Neural progenitor cell (in vitro differentiated cells): ENCODE results near the gene AREG. TPM values are rescaled to one million over a fixed set of nuclear protein-coding genes. Genes with fewer than 3 reads are reported as not detected.

Experiments
- DNase-seq: peaks from one replicate; pipeline ENCODE4 v3.0.0-alpha.2; 2016; ENCODE audit warnings: low spot score
- H2AFZ ChIP-seq: fragments of 200-600 bp; sonication (generic); replicated peaks from 2 replicates; pipeline ENCODE4 v1.6.1; 2016; ENCODE audit warnings: antibody characterized with exemption
- H3F3A ChIP-seq: fragments of 200-600 bp; sonication (generic); 2 replicates; pipeline ENCODE4 v1.6.1; 2016; ENCODE audit warnings: antibody characterized with exemption, low read depth
- H3K27ac ChIP-seq: fragments of 200-600 bp; sonication (generic); 2 replicates; pipeline ENCODE4 v1.5.1; 2016; ENCODE audit warnings: mild to moderate bottlenecking
- H3K27me3 ChIP-seq: fragments of 200-600 bp; sonication (generic); 2 replicates; pipeline ENCODE4 v1.6.1; 2016; ENCODE audit warnings: mild to moderate bottlenecking, moderate library complexity
- H3K36me3 ChIP-seq: fragments of 200-600 bp; sonication (generic); 2 replicates; pipeline ENCODE4 v1.5.1; 2016
- H3K4me1 ChIP-seq: fragments of 200-600 bp; sonication (generic); 2 replicates; pipeline ENCODE4 v1.6.1; 2016; ENCODE audit warnings: mixed run types
- H3K4me2 ChIP-seq: fragments of 200-600 bp; sonication (generic); 2 replicates; pipeline ENCODE4 v1.6.1; 2016
- H3K4me3 ChIP-seq: fragments of 200-600 bp; sonication (generic); 2 replicates; pipeline ENCODE4 v1.5.1; 2016
- H3K79me2 ChIP-seq: fragments of 200-600 bp; sonication (generic); 2 replicates; pipeline ENCODE4 v1.6.1; 2016; ENCODE audit warnings: low read depth
- H3K9ac ChIP-seq: fragments of 200-600 bp; sonication (generic); 2 replicates; pipeline ENCODE4 v1.6.1; 2016
- H3K9me3 ChIP-seq: fragments of 200-600 bp; sonication (generic); 2 replicates; pipeline ENCODE4 v1.5.1; 2016; ENCODE audit warnings: low read depth
- H4K20me1 ChIP-seq: fragments of 200-600 bp; sonication (generic); 2 replicates; pipeline ENCODE4 v1.6.1; 2016; ENCODE audit warnings: low read depth
- H3K27ac Mint-ChIP-seq: 3 replicates; pipeline ENCODE4 v1.8.0; 2021; ENCODE audit warnings: mixed read lengths
- H3K27me3 Mint-ChIP-seq: 2 replicates; pipeline ENCODE4 v1.8.0; 2022; ENCODE audit warnings: low read depth, mild to moderate bottlenecking, inconsistent platforms, moderate library complexity, mixed read lengths; ENCODE audit not compliant: insufficient read depth
- H3K36me3 Mint-ChIP-seq: 3 replicates; pipeline ENCODE4 v1.8.0; 2021; ENCODE audit warnings: mixed read lengths
- H3K4me1 Mint-ChIP-seq: 3 replicates; pipeline ENCODE4 v1.8.0; 2021; ENCODE audit warnings: mixed read lengths
- H3K4me3 Mint-ChIP-seq: 3 replicates; pipeline ENCODE4 v1.8.0; 2021; ENCODE audit warnings: mild to moderate bottlenecking, moderate library complexity, mixed read lengths
- H3K9me3 Mint-ChIP-seq: 3 replicates; pipeline ENCODE4 v1.8.0; 2020; ENCODE audit warnings: mixed read lengths
- CTCF ChIP-seq: fragments of 200-600 bp; sonication (generic); IDR thresholded peaks from 2 replicates; pipeline ENCODE4 v1.5.1; 2017; ENCODE audit warnings: antibody characterized with exemption, mild to moderate bottlenecking
- EZH2 ChIP-seq: fragments of 200-600 bp; sonication (generic); IDR thresholded peaks from 2 replicates; pipeline ENCODE4 v1.6.1; 2017; ENCODE audit warnings: antibody characterized with exemption, mild to moderate bottlenecking, moderate library complexity
- EZH2phosphoT487 ChIP-seq: fragments of 200-600 bp; sonication (generic); IDR thresholded peaks from 2 replicates; pipeline ENCODE4 v1.6.1; 2017; ENCODE audit warnings: antibody characterized with exemption
- total RNA-seq: library from RNA; depleted of rRNA; stranded (reverse); fragments of >200 nt; gene quantifications from 2 replicates; pipeline ENCODE4 v1.2.3, GENCODE V29; 2015; ENCODE audit warnings: low replicate concordance

The AREG gene
- total RNA-seq, 1 donor from 2014 or later: not detected

GRCh38 chr4:74428276-74428675 is 16.7 kb upstream of the AREG start:
- H3K27me3 Mint-ChIP-seq: no peaks in the 10 kb centered on the region
- H3K36me3 Mint-ChIP-seq: no peaks in the 10 kb centered on the region
- no peaks in the 10 kb centered on the region for H3K4me1 Mint-ChIP-seq
- no peaks in the 10 kb centered on the region for H3K36me3 ChIP-seq
- no peaks in the 10 kb centered on the region for H3K27me3 ChIP-seq
- no peak overlapping the region for H3K4me3 Mint-ChIP-seq
- H3K79me2 ChIP-seq: no peaks in the 10 kb centered on the region
- no peaks in the 10 kb centered on the region for H3K9me3 ChIP-seq
- no peaks in the 10 kb centered on the region for H3K9me3 Mint-ChIP-seq
- no peak overlapping the region for H3K27ac ChIP-seq
- no peak for DNase-seq
- H3K4me1 ChIP-seq: no peaks in the 10 kb centered on the region
- no peaks in the 10 kb centered on the region for H3F3A ChIP-seq
- H3K4me3 ChIP-seq: no peak overlapping the region
- no peak overlapping the region for H3K9ac ChIP-seq
- no peaks in the 10 kb centered on the region for H4K20me1 ChIP-seq
- TF ChIP-seq CTCF (no peak), EZH2phosphoT487 (no peak), EZH2 (no peak)
- no peak overlapping the region for H3K4me2 ChIP-seq
- no peak overlapping the region for H2AFZ ChIP-seq
- no peak overlapping the region for H3K27ac Mint-ChIP-seq

GRCh38 chr4:74431113-74431826 is 13.7 kb upstream of the AREG start:
- Mint-ChIP-seq H3K27me3 (peaks cover 2% of the 10 kb centered on the region), H3K9me3 (no peaks in the 10 kb centered on the region), H3K4me3 (no peak overlapping the region), H3K36me3 (no peaks in the 10 kb centered on the region), H3K4me1 (no peaks in the 10 kb centered on the region), H3K27ac (no peak overlapping the region)
- Histone ChIP-seq H2AFZ (no peak overlapping the region), H3K9me3 (no peaks in the 10 kb centered on the region), H3K4me3 (no peak overlapping the region), H3K36me3 (no peaks in the 10 kb centered on the region), H3K27ac (no peak overlapping the region), H3K79me2 (no peaks in the 10 kb centered on the region), H3K27me3 (no peaks in the 10 kb centered on the region), H3K4me1 (no peaks in the 10 kb centered on the region), H3F3A (no peaks in the 10 kb centered on the region), H3K9ac (no peak overlapping the region), H3K4me2 (no peak overlapping the region), H4K20me1 (no peaks in the 10 kb centered on the region)
- no peak for DNase-seq
- TF ChIP-seq EZH2 (no peak), EZH2phosphoT487 (no peak)

- Mint-ChIP-seq H3K4me1 (no peaks in the 10 kb centered on the region), H3K4me3 (no peak overlapping the region), H3K27ac (no peak overlapping the region), H3K9me3 (no peaks in the 10 kb centered on the region), H3K27me3 (peaks cover 2% of the 10 kb centered on the region), H3K36me3 (no peaks in the 10 kb centered on the region)
- H3K4me2 ChIP-seq: no peak overlapping the region
- H3K9me3 ChIP-seq: no peaks in the 10 kb centered on the region
- H3K4me3 ChIP-seq: no peak overlapping the region
- no peak overlapping the region for H3K9ac ChIP-seq
- H2AFZ ChIP-seq: no peak overlapping the region
- H3K27me3 ChIP-seq: no peaks in the 10 kb centered on the region
- DNase-seq: no peak
- no peaks in the 10 kb centered on the region for H4K20me1 ChIP-seq
- no peaks in the 10 kb centered on the region for H3F3A ChIP-seq
- TF ChIP-seq EZH2 (no peak), CTCF (no peak), EZH2phosphoT487 (no peak)
- H3K27ac ChIP-seq: no peak overlapping the region
- no peaks in the 10 kb centered on the region for H3K79me2 ChIP-seq
- H3K36me3 ChIP-seq: no peaks in the 10 kb centered on the region
- H3K4me1 ChIP-seq: no peaks in the 10 kb centered on the region
Measured at GRCh38 chr4:74433043-74433442, 11.9 kb upstream of the AREG start.

GRCh38 chr4:74433541-74434172 is 11.3 kb upstream of the AREG start:
- no peaks in the 10 kb centered on the region for H3K79me2 ChIP-seq
- Mint-ChIP-seq H3K36me3 (no peaks in the 10 kb centered on the region), H3K9me3 (no peaks in the 10 kb centered on the region), H3K4me3 (no peak overlapping the region), H3K4me1 (no peaks in the 10 kb centered on the region), H3K27ac (no peak overlapping the region), H3K27me3 (peaks cover 2% of the 10 kb centered on the region)
- no peak overlapping the region for H3K4me2 ChIP-seq
- H4K20me1 ChIP-seq: no peaks in the 10 kb centered on the region
- H3K4me1 ChIP-seq: no peaks in the 10 kb centered on the region
- no peaks in the 10 kb centered on the region for H3K27me3 ChIP-seq
- H3K4me3 ChIP-seq: no peak overlapping the region
- H3K9ac ChIP-seq: no peak overlapping the region
- no peak for TF ChIP-seq EZH2
- TF ChIP-seq CTCF: no peak
- TF ChIP-seq EZH2phosphoT487: no peak
- no peaks in the 10 kb centered on the region for H3F3A ChIP-seq
- DNase-seq: no peak
- H2AFZ ChIP-seq: no peak overlapping the region
- no peaks in the 10 kb centered on the region for H3K36me3 ChIP-seq
- no peak overlapping the region for H3K27ac ChIP-seq
- no peaks in the 10 kb centered on the region for H3K9me3 ChIP-seq
